ENCODE results near the gene DPYSL3.
A peak's percentile ranks its signal among the peaks of the same experiment; 100 is the strongest.

DPYSL3 gene

GRCh38 chr5:147396070-147396823, 113.6 kb downstream of the DPYSL3 start:
- H3K23ac ChIP-seq (ENCODE audit: low read length), result no peak overlapping the region
- H3K4me3 ChIP-seq (ENCODE audit: low read length), result no peak overlapping the region
- H2AK5ac ChIP-seq (ENCODE audit: low read length), result peak overlapping the region; percentile 57
- no peak overlapping the region for H3K18ac ChIP-seq (ENCODE audit: low read length)
- H2BK15ac ChIP-seq (replicated peaks; ENCODE audit: low read depth), result no peak overlapping the region
- H3K4ac ChIP-seq (ENCODE audit: low read depth, low read length), result no peak overlapping the region
- H3K79me1 ChIP-seq (ENCODE audit: low read length), result no peaks in the 10 kb centered on the region
- no peak overlapping the region for H3K4me2 ChIP-seq (ENCODE audit: low read length)
- H3K36me3 ChIP-seq (ENCODE audit: control insufficient read depth, insufficient read depth, low read length), result peaks cover 7% of the 10 kb centered on the region
- no peak overlapping the region for H4K5ac ChIP-seq (ENCODE audit: low read length)
- H3K56ac ChIP-seq (ENCODE audit: low read length), result no peak overlapping the region
- H3K4me1 ChIP-seq (ENCODE audit: control insufficient read depth, low read depth, low read length), result peaks cover 9% of the 10 kb centered on the region
- no peak overlapping the region for H3K27ac ChIP-seq (ENCODE audit: low read depth, low read length)
- no peak overlapping the region for H3K9ac ChIP-seq (ENCODE audit: low read length)
- H3K27me3 ChIP-seq (ENCODE audit: insufficient read depth, low read length, poor library complexity), result no peaks in the 10 kb centered on the region
- H3K79me2 ChIP-seq (ENCODE audit: control insufficient read depth, insufficient read depth, low read length), result no peaks in the 10 kb centered on the region
- H4K8ac ChIP-seq (ENCODE audit: low read depth, low read length), result no peak overlapping the region
- no CpG with 5 or more reads among the region's 8 CpGs for WGBS (ENCODE audit: extremely low coverage, insufficient coverage, low lambda C conversion rate)
- H2BK5ac ChIP-seq (ENCODE audit: low read length), result no peak overlapping the region
- no peak for DNase-seq
- H2BK120ac ChIP-seq (ENCODE audit: low read depth, low read length), result no peak overlapping the region

- H3K56ac ChIP-seq (ENCODE audit: low read length), result peak overlapping the region; percentile 76
- no peaks in the 10 kb centered on the region for H3K27me3 ChIP-seq (ENCODE audit: insufficient read depth, low read length, poor library complexity)
- no peak overlapping the region for H3K4me2 ChIP-seq (ENCODE audit: low read length)
- peak; percentile 94 for DNase-seq
- peak overlapping the region; percentile 18 for H2BK5ac ChIP-seq (ENCODE audit: low read length)
- no peaks in the 10 kb centered on the region for H3K79me2 ChIP-seq (ENCODE audit: control insufficient read depth, insufficient read depth, low read length)
- peaks cover 9% of the 10 kb centered on the region for H3K4me1 ChIP-seq (ENCODE audit: control insufficient read depth, low read depth, low read length)
- peaks cover 7% of the 10 kb centered on the region for H3K36me3 ChIP-seq (ENCODE audit: control insufficient read depth, insufficient read depth, low read length)
- no peak overlapping the region for H2AK5ac ChIP-seq (ENCODE audit: low read length)
- no peak overlapping the region for H3K18ac ChIP-seq (ENCODE audit: low read length)
- no peak overlapping the region for H2BK15ac ChIP-seq (replicated peaks; ENCODE audit: low read depth)
- H3K23ac ChIP-seq (ENCODE audit: low read length), result no peak overlapping the region
- no peak overlapping the region for H4K8ac ChIP-seq (ENCODE audit: low read depth, low read length)
- H2BK120ac ChIP-seq (ENCODE audit: low read depth, low read length), result no peak overlapping the region
- no peak overlapping the region for H4K5ac ChIP-seq (ENCODE audit: low read length)
- H3K4ac ChIP-seq (ENCODE audit: low read depth, low read length), result no peak overlapping the region
- no CpG with 5 or more reads among the region's 15 CpGs for WGBS (ENCODE audit: extremely low coverage, insufficient coverage, low lambda C conversion rate)
- H3K4me3 ChIP-seq (ENCODE audit: low read length), result no peak overlapping the region
- peak overlapping the region; percentile 47 for H3K27ac ChIP-seq (ENCODE audit: low read depth, low read length)
- H3K79me1 ChIP-seq (ENCODE audit: low read length), result no peaks in the 10 kb centered on the region
- H3K9ac ChIP-seq (ENCODE audit: low read length), result no peak overlapping the region
Observed at GRCh38 chr5:147393874-147394672, 115.8 kb downstream of the DPYSL3 start.

- Histone ChIP-seq H3K18ac (ENCODE audit: low read length) (no peak overlapping the region), H3K4me3 (ENCODE audit: low read length) (no peak overlapping the region), H3K9ac (ENCODE audit: low read length) (no peak overlapping the region), H3K56ac (ENCODE audit: low read length) (no peak overlapping the region), H3K36me3 (ENCODE audit: control insufficient read depth, insufficient read depth, low read length) (peaks cover 2% of the 10 kb centered on the region), H3K27me3 (ENCODE audit: insufficient read depth, low read length, poor library complexity) (no peaks in the 10 kb centered on the region), H3K23ac (ENCODE audit: low read length) (no peak overlapping the region), H4K5ac (ENCODE audit: low read length) (no peak overlapping the region), H2BK5ac (ENCODE audit: low read length) (no peak overlapping the region), H4K8ac (ENCODE audit: low read depth, low read length) (no peak overlapping the region), H3K79me2 (ENCODE audit: control insufficient read depth, insufficient read depth, low read length) (no peaks in the 10 kb centered on the region), H3K4me2 (ENCODE audit: low read length) (no peak overlapping the region), H2BK15ac (replicated peaks; ENCODE audit: low read depth) (no peak overlapping the region), H2AK5ac (ENCODE audit: low read length) (no peak overlapping the region), H3K4me1 (ENCODE audit: control insufficient read depth, low read depth, low read length) (peaks cover 9% of the 10 kb centered on the region), H3K79me1 (ENCODE audit: low read length) (no peaks in the 10 kb centered on the region), H2BK120ac (ENCODE audit: low read depth, low read length) (no peak overlapping the region), H3K27ac (ENCODE audit: low read depth, low read length) (no peak overlapping the region), H3K4ac (ENCODE audit: low read depth, low read length) (no peak overlapping the region)
- peak; percentile 72 for DNase-seq
- WGBS (ENCODE audit: extremely low coverage, insufficient coverage, low lambda C conversion rate), result no CpG with 5 or more reads among the region's 5 CpGs
Observed at GRCh38 chr5:147391781-147392180, 118.1 kb downstream of the DPYSL3 start.

- Histone ChIP-seq H2BK120ac (ENCODE audit: low read depth, low read length) (no peak overlapping the region), H3K9ac (ENCODE audit: low read length) (no peak overlapping the region), H2BK5ac (ENCODE audit: low read length) (no peak overlapping the region), H4K5ac (ENCODE audit: low read length) (no peak overlapping the region), H3K23ac (ENCODE audit: low read length) (no peak overlapping the region), H3K4me1 (ENCODE audit: control insufficient read depth, low read depth, low read length) (peaks cover 9% of the 10 kb centered on the region), H3K18ac (ENCODE audit: low read length) (no peak overlapping the region), H4K8ac (ENCODE audit: low read depth, low read length) (no peak overlapping the region), H2BK15ac (replicated peaks; ENCODE audit: low read depth) (no peak overlapping the region), H3K27me3 (ENCODE audit: insufficient read depth, low read length, poor library complexity) (no peaks in the 10 kb centered on the region), H3K4ac (ENCODE audit: low read depth, low read length) (no peak overlapping the region), H3K4me2 (ENCODE audit: low read length) (no peak overlapping the region), H3K79me1 (ENCODE audit: low read length) (no peaks in the 10 kb centered on the region), H3K27ac (ENCODE audit: low read depth, low read length) (no peak overlapping the region), H2AK5ac (ENCODE audit: low read length) (no peak overlapping the region), H3K4me3 (ENCODE audit: low read length) (no peak overlapping the region), H3K56ac (ENCODE audit: low read length) (no peak overlapping the region), H3K79me2 (ENCODE audit: control insufficient read depth, insufficient read depth, low read length) (no peaks in the 10 kb centered on the region), H3K36me3 (ENCODE audit: control insufficient read depth, insufficient read depth, low read length) (no peaks in the 10 kb centered on the region)
- no CpG with 5 or more reads among the region's 3 CpGs for WGBS (ENCODE audit: extremely low coverage, insufficient coverage, low lambda C conversion rate)
- no peak for DNase-seq
Observed at GRCh38 chr5:147390654-147391225, 119.1 kb downstream of the DPYSL3 start.

- Histone ChIP-seq H3K79me2 (ENCODE audit: control insufficient read depth, insufficient read depth, low read length) (no peaks in the 10 kb centered on the region), H3K4me3 (ENCODE audit: low read length) (no peak overlapping the region), H2BK5ac (ENCODE audit: low read length) (no peak overlapping the region), H3K23ac (ENCODE audit: low read length) (no peak overlapping the region), H3K27me3 (ENCODE audit: insufficient read depth, low read length, poor library complexity) (no peaks in the 10 kb centered on the region), H3K4me1 (ENCODE audit: control insufficient read depth, low read depth, low read length) (peaks cover 2% of the 10 kb centered on the region), H4K5ac (ENCODE audit: low read length) (no peak overlapping the region), H3K9ac (ENCODE audit: low read length) (no peak overlapping the region), H3K4ac (ENCODE audit: low read depth, low read length) (no peak overlapping the region), H3K4me2 (ENCODE audit: low read length) (no peak overlapping the region), H3K79me1 (ENCODE audit: low read length) (no peaks in the 10 kb centered on the region), H4K8ac (ENCODE audit: low read depth, low read length) (no peak overlapping the region), H3K36me3 (ENCODE audit: control insufficient read depth, insufficient read depth, low read length) (no peaks in the 10 kb centered on the region), H3K27ac (ENCODE audit: low read depth, low read length) (no peak overlapping the region), H2BK15ac (replicated peaks; ENCODE audit: low read depth) (no peak overlapping the region), H2AK5ac (ENCODE audit: low read length) (no peak overlapping the region), H2BK120ac (ENCODE audit: low read depth, low read length) (no peak overlapping the region), H3K56ac (ENCODE audit: low read length) (no peak overlapping the region), H3K18ac (ENCODE audit: low read length) (no peak overlapping the region)
- no CpG with 5 or more reads among the region's 7 CpGs for WGBS (ENCODE audit: extremely low coverage, insufficient coverage, low lambda C conversion rate)
- no peak for DNase-seq
Observed at GRCh38 chr5:147388184-147389108, 121.4 kb downstream of the DPYSL3 start.

Data from mesendoderm (in vitro differentiated cells).